Superior temporal gyrus (tissue), 1 donor: ENCODE results near the gene C4BPA.

ENCODE experiments used
- DNase-seq: peaks from one replicate; pipeline ENCODE4 v3.0.0-alpha.2; 2016; ENCODE audit errors: extremely low spot score

C4BPA gene

DNA sequence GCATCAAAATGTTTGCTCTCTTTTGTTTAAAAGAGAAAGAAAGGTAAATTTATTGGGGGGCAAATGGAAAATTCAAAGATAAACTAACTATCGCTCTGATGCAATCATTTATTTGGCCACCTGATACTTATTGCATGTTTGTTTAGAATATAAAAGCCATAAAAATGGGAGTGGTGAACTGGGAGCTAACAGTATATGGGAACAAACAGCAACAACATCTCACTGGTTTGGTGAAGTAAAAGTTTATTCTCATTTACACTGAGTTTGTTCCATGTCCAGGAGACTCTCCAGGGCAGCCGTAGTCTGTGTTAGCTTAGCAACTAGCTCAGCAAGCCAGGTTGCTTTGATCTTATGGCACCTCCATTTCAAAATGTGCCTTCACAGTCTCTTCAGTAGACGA is 20.4 kb downstream of the C4BPA start:
- no peak for DNase-seq

DNA sequence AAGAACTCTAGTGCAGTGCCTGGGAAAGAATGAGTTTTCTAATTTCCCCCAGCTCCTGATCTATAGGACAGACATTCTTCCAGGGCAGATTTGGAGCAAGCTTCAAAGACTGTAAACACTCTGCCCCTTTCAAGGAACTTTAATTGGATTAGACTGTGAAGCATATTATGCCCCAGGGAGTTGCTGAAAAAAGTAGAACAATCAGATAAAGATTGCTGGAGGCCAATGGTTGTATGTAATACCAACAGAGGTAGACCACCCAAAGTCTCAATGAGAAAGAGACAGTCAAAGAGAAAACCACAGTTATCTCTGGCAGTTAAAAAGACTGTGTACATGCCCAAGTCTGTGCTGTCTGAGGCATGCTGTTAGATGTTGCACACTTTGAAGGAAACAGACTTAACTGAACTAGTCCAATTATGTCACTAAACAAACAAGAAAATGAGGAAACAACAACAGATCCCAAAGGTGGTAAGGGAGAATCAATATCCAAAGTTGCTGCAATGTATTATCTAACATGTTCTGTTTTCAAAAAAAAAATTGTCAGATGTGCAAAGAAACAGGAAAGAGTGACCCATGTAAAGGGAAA is 24.4 kb downstream of the C4BPA start:
- DNase-seq, result no peak

DNA sequence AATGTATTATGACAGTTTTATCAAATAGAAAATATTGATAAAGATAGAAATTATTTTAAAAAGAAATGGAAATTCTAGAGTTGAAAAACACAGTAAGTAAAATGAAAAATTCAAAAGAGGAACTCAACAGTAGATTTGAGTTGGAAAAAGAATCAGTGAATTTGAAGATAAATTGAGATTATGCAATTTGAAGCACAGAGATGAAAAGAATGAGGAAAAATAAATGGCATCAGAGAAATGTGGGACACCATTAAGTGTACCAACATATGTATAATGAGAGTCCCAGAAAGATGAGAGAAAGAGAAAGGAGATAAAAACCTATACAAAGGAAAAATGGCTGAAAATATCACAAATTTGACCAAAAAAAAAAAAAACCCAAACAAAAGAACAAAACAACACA is 25.0 kb downstream of the C4BPA start:
- no peak for DNase-seq

DNA sequence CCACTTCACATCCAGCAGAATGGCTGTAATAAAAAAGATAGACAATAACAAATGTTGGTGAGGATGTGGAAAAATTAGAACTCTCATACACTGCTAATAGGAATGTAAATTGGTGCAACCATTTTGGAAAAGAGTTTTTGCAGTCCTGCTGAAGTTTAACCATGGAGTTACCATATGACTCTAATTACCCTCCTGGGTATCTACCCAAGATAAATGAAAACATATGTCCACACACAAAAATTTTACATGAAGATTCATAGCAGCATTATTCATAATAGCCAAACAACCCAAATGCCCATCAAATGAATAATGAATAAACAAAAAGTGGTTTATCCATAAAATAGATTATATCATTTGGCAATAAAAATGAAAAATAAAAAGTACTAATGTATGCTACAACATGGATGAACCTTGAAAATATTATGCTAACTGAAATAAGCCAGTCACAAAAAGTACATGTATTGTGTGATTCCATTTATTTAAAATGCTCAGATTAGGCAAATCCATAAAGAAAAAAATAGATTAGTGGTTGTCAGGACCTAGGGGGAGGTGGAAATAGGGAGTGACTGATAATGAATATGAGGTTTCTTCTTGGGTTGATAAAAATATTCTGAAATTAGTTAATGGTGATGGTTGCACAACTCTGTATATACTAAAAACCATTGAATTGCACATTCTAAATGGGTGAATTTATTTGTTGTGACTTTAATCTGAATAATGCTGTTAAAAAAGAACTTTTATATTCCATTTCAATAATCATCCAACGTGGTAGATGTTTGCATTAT is 26.4 kb downstream of the C4BPA start:
- DNase-seq, result no peak

DNA sequence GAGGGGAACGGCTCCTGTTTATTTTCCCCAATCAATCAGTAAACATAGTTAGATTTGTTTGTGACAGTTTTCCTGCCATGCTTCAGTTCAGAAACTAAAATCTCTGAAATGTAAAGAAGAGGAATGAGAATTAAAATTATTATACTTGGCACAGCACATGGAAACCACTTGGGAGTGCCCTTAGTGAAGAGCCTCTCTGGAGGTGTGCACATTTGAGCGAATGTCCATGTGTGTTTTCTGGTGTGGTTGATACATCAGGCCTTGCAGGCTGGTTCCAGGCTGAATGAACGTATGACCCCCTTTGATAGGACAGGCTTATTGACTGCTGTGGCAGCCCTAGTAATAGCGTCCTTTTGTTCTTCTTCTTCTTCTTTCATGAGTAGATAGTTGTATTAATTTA is 27.1 kb downstream of the C4BPA start:
- no peak for DNase-seq

DNA sequence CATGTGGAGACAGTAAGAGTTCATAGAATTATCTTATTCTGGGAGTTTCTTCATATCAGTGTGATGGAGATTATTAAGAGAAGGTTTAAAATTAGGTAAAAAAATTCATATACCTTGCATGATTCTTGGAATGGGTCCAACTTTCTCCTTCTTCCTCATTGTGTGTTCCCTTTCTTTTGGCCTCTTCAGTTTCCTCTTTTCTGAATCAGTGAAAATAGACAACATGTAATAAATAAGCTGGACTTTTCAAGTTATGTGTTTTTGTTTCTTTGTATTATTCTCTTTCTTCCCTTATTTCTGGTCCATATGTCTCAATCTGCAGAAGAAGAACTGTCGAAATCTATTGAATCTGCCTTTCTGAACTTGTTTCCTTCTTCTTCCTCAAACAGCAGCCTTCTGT is 30.5 kb downstream of the C4BPA start:
- DNase-seq, result no peak

DNA sequence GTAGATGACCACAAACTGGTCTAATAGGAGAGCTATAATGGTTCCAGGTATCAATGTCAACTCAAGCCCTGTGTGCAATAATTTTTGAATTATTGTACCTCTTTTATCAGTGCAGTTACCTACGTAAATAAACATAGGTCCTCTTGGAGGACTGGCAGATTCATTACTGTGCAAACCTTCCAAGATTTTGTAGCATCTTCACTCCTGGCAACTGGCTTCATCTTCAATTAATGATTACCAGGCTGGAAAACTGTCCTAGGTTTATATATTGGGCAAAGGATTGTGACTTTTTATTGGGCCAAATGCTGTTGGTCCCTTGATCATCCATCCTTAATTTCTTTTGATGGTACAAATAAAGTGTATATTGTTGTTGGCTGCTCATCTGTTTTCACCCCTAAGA is 35.6 kb downstream of the C4BPA start:
- no peak for DNase-seq

DNA sequence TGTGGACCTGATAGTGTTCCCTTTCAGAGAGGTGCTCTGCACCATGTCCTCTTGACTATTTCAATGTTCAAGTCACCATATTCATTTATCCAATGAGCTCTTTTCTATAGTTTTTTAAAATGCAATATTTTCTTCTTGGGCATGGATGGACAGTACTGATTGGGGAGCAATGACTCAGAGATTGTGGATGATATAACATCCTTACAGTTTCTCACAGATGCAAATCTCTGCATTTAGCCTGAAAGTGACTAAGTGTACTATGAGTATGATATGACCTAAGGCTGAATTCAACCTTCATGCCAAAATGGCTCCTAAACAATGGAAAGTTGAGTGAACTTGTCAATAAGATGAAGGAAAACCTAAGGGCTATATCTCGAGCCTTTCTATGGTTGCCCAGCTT is 36.5 kb downstream of the C4BPA start:
- DNase-seq, result no peak

DNA sequence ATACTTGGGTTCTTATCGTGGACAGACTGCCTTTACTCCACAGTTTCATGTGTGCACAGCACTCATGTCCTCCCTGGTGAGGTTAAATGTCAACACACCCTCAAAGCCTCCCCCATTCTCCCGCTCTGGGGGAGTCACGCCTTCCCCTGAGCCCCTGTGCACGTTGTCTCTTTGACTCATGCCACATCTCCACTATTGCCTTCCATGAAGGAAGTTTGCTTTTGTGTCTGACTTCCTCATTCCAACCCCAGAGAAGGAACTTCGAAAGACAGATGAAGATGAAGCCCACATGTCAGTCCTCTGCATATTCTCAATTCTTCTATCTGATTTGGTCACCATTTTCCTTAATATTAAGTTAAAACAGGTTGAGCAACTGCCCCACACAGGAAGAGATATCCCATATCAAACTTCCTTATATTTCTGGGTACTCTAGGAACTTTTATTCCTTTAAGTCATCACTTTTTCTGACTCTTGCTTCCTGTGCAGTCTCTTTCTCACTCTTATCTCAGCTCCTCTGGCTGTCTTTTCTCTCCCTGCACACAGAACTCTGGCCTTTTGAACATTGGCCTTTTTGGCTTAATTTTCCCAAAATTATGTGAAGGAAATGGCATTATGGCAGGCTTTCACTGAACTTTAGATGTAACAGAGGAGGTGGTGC is 41.5 kb downstream of the C4BPA start:
- DNase-seq, result no peak

DNA sequence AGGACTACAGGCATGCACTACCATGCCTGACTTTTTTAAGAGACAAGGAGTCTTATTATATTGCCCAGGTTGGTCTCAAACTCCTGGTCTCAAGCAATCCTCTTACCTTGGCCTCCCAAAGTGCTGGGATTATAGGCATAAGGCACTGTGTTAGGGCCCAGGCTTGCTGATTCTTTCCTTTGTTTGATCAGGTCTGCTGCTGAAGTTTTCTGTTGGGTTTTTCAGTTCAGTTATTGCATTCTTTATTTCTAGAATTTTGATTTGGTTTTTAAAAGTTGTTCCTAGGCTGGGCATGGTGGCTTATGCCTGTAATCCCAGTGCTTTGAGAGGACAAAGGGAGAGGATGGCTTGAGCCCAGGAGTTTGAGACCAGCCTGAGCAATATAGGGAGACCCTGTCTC is 47.9 kb downstream of the C4BPA start:
- no peak for DNase-seq

DNA sequence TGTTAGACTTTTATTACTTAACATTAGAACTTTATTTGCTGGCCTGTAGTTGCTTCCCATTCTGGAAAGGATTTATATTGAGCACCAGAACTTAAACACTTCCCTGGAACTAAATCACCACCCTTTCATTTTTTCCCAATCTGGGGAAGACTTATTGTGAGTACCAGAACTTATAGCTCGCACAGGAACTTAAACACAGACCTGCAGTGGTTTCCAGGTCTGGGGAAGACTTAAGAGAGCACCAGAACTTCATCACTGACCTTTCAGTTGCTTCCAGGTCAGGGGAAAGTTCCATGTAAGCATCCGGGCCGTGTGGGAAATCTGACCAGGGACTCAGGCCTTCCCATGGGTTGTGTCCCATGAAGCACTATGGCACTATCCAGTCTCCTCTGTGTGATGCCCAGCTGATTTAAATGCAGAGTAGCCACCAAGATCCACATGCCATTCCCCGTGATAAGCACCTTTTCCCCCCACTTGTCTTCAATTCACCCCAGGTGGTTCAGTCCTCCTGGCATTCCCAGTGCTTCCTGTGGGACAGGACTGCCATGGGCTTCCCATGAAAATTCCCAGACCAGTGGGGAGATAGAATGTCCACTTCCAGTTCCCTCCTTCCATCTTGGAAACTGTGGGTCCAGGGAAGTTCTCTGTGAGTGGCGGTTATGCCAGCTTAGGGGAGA is 48.9 kb downstream of the C4BPA start:
- no peak for DNase-seq

DNA sequence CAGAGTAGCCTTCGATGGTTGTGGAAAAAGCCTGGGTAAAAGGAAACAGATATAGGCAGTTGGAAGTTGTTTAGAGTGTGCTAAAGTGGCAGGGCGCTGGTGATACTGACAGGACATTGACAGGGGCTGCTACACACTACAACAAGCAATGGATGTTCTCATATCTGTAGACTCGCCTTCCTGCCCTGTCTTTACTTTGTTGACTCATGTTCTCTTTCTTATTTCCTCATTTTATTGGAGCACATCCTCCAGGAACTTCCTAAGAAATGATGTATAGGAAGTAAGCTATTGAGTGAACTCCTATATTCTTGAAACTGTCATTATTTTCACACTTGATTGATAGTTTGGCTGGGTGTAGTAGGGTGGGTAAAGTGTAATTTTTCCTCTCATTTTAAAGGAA is 51.0 kb downstream of the C4BPA start:
- DNase-seq, result no peak

DNA sequence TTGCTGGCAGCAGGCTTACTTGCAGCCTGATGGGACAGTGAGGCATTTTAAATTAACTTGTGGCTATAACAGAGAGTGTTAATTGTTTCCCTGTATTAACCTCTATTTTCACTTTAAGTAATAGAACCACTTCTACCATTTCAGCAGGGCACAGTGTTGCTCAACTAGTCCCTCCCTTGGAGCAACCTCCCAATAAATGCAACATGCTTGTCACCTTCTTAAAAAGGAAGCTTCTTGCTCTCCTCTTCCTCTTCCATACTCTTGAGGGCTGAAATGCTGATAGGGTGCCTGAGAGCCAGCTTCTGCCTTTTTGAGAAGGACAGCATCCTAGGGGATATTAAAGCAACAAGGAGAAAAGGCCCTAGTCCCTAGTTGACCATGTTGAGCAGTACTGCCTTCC is 52.1 kb downstream of the C4BPA start:
- no peak for DNase-seq

DNA sequence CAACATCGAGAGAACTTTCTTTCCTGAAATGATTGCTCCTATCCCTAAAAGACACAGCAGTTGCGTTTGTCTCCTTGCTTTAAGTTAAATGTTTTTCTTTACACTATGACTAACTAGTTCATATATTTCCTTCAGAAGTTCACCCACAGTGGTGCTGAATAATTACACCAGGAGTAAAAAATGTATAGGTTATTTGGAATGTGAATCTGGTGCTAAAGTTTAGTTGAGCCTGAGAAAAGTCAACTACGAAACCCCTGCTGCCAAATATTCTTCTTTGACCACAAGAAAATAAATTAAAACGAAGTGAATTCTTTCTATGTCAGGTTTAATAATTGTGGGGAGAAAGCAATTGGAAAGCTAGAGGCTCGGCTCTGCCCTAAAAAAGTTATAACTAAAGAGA is 52.8 kb downstream of the C4BPA start:
- no peak for DNase-seq

DNA sequence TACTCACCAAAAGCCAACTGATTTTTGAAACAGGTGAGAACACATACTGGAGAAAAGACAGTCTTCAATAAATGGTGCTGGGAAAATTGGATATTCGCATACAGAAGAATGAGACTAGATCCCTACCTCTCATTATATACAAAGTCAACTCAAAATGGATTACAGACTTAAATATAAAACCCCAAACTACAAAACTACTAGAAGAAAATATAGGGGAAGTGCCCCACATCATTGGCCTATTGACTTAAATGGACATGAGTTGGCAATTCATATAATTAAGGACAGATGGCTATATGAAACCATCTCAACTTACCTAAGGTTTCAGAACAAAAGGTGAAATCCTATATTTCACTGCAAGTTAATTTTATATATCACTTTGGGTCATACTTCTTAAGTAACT is 60.1 kb downstream of the C4BPA start:
- no peak for DNase-seq

DNA sequence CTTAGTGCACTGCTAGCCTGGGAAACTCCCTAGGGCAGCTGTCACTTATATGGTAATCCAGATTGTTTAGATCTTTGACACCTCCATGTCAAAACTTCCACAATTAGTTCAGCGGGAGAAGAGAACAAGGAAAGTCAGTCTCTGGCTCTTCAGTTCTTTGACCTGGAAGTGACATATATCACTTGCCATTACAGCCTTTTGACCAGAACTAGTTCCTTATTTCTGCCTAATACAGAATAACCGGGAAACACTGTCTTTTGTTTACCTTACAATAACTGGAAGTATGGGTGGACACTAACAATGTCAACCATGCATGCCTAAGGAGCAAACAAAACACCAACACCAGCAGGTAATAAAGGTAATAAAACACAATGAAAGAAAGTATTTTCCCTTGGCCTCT is 68.3 kb downstream of the C4BPA start:
- no peak for DNase-seq

DNA sequence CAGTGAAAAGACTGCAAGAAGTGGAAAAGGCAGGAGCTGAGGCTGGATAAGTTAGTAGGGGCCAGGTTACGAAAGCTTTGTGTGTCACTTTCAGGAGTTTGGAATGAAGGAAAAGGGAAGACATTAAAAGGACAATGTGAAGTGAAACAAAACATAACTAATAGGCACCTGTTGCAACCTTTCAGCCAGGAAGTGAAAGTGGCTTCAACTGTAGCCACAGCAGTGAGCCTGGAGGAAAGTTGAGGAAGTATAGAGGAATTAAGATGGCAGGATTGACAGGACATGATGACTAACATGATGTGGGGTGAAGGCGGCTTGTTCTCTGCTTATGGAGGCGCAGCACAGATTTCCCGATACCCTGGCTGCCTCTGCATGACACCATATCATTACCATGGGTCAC is 68.9 kb downstream of the C4BPA start:
- no peak for DNase-seq

DNA sequence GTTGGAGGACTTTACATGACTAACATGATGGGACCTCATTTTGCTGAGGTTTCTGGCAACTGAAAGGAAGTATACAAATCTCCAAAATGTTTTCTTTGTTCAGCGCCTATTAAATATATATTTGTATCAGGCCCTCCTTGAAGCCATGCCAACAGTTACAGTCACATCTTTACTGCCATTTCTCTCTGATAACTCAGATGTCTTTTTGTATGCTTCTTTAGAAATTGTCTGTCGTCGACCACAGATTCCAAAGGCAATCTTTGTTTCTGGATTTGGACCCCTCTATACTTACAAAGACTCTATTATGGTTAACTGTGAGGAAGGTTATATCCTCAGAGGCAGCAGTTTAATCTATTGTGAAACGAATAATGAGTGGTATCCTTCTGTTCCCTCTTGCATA is 69.4 kb downstream of the C4BPA start:
- DNase-seq, result no peak

DNA sequence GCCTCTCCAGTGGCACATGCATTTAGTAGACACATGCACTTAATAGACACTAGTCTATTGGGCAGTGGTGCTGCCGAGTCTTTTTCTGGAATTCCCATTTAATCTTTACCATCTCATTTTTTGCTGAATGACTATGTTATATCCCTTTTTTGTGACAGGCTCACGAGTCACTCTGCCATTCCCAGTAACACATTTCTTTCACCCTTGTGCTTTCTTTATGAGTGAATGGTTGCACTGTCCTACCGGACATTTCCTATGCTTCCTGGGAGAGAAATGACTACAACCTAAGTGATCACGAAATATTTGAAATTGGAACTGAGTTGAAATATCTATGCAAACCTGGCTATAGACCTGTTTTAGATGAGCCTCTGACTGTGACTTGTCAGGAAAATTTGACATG is 70.9 kb downstream of the C4BPA start:
- DNase-seq, result no peak

DNA sequence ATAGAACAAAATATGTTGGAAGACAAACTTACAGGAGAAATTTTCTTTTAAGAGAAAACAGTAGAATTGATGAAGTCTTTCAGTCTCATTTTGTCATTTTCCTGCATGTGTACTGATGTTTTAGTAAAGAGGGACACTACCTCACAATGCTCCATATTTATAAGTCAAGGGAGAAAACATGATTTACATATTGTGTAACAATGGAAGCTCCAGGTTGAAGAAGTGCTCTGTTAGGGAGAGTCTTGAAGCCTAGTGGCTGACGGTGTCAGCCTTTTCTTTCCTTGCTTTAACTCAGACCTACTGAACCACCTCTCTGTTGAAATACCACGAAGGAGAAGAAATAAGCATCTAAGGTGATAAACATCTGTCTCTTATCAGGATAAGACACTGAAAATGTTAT is 75.0 kb downstream of the C4BPA start:
- DNase-seq, result no peak

DNA sequence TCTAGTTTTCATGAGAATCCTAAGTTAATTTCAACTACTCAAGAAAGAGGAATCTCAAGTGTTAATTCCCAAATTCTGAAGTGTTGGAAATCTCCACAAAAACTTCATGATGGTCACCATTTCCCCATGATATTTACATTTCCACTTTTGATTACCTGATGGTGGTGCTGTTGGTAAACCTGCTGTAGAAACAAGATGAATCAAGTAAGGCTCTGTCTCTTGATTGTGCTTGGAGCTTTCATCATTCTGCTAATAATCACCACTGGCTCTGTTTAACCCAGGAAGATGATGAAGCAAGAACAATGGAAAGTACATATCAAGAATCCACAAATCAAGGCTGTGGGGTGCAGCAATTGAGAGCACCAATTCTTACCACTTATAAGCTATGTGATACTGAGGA is 77.8 kb downstream of the C4BPA start:
- DNase-seq, result no peak

DNA sequence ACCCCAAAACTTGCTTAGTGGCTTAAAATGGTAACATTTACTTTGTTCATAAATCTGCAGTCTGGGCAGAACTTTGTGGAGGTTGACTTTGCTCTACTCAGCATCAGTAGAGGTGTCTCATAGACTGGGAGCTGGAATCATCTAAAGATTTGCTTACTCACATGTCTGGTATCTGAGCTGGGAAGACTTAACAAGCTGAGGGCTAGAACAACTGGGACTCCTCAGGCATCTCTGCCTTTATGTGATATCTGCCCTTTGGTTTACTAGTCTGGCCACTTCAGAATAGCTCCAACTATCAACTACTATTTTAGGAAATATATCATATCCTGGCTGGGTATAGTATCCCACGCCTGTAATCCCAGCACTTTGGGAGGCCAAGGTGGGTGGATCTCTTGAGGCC is 82.5 kb downstream of the C4BPA start:
- DNase-seq, result no peak

DNA sequence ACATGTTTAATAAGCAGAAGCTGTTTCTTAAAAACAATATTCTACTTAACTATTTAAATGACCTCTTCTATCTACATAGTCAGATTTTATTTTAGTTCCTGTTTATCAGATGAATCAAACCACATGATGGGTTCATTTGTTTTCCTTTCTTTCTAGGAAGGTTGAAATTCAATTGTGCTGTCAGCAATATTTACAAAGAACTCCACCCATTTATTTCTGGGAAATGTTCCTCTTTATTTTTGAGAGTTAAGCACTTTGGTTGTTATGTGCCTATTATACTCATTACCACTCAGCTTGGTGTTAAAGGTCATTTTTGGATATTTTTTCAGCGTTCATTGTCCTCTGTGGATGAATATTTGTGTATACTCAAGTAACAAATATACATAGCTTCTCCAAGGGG is 84.9 kb downstream of the C4BPA start:
- no peak for DNase-seq
